NOMO-1 treated with dmso at 0.1 percent for 144 hours (cell line): Measurements from ENCODE around the gene PGK1.
"Not testable (repeated sequence)": the region's sequence is repeated elsewhere in the genome, so short reads cannot be mapped to it uniquely, and the experiment has no call there.

Experiments used
- DNase-seq: peaks from one replicate; lab custom pipeline; 2025; ENCODE audit not compliant: unreplicated experiment; lab: John Stamatoyannopoulos, UW

Gene PGK1

GRCh38 chrX:78111140-78111931, 7.3 kb downstream of the PGK1 start:
- no peak for DNase-seq

- no peak for DNase-seq
These were observed 12.3 kb downstream of the PGK1 start for GRCh38 chrX:78116365-78116764.

- no peak for DNase-seq
These were observed 12.7 kb downstream of the PGK1 start for GRCh38 chrX:78116766-78117165.

- DNase-seq: no peak
These were observed 14.6 kb downstream of the PGK1 start for GRCh38 chrX:78118628-78119027.

GRCh38 chrX:78119521-78120227, 15.6 kb downstream of the PGK1 start:
- no peak for DNase-seq

GRCh38 chrX:78123190-78123589, 19.1 kb downstream of the PGK1 start:
- DNase-seq: no peak

GRCh38 chrX:78124307-78124706, 20.3 kb downstream of the PGK1 start:
- no peak for DNase-seq

- no peak for DNase-seq
These were observed 21.1 kb downstream of the PGK1 start for GRCh38 chrX:78125148-78125547.

- not testable (repeated sequence) for DNase-seq
These were observed 21.7 kb downstream of the PGK1 start for GRCh38 chrX:78125781-78126180.

- no peak for DNase-seq
These were observed 25.7 kb downstream of the PGK1 start for GRCh38 chrX:78129714-78130113.

- DNase-seq: no peak
These were observed 26.3 kb downstream of the PGK1 start for GRCh38 chrX:78130396-78130795.

GRCh38 chrX:78131117-78131516, 27.1 kb downstream of the PGK1 start:
- DNase-seq: no peak

GRCh38 chrX:78133238-78133960, 29.4 kb downstream of the PGK1 start:
- DNase-seq: no peak

GRCh38 chrX:78139160-78140123, 35.4 kb downstream of the PGK1 start, which contains the start of gene TAF9B:
TSS of gene TAF9B (minus strand) at chrX:78139650. CDS start at chrX:78139611, 39 bp downstream.
- DNase-seq: peak; percentile 73

- DNase-seq: no peak
These were observed 36.2 kb downstream of the PGK1 start for GRCh38 chrX:78140206-78140605.

GRCh38 chrX:78147002-78147540, 43.0 kb downstream of the PGK1 start:
- not testable (repeated sequence) for DNase-seq

- not testable (repeated sequence) for DNase-seq
These were observed 53.3 kb downstream of the PGK1 start for GRCh38 chrX:78157373-78157772.

- DNase-seq: not testable (repeated sequence)
These were observed 53.8 kb downstream of the PGK1 start for GRCh38 chrX:78157846-78158245.

GRCh38 chrX:78160711-78161110, 56.7 kb downstream of the PGK1 start:
- DNase-seq: not testable (repeated sequence)

- DNase-seq: not testable (repeated sequence)
These were observed 59.1 kb downstream of the PGK1 start for GRCh38 chrX:78163175-78163574.
